ENCODE measurements around the gene FBLN2.
"Not testable (repeated sequence)": the region's sequence is repeated elsewhere in the genome, so short reads cannot be mapped to it uniquely, and the experiment has no call there.

The FBLN2 gene

GRCh38 chr3:13513913-13514517 lies 34.9 kb upstream of the FBLN2 start:
- H3K4me3 ChIP-seq (ENCODE audit: low read depth, low read length): no peak overlapping the region

- no peak overlapping the region for H3K4me3 ChIP-seq (ENCODE audit: low read depth, low read length)
Observed at GRCh38 chr3:13514639-13515435, 34.1 kb upstream of the FBLN2 start.

GRCh38 chr3:13515786-13516759 lies 32.9 kb upstream of the FBLN2 start:
- H3K4me3 ChIP-seq (ENCODE audit: low read depth, low read length): no peak overlapping the region

GRCh38 chr3:13516760-13517135 lies 32.2 kb upstream of the FBLN2 start:
- H3K4me3 ChIP-seq (ENCODE audit: low read depth, low read length): no peak overlapping the region

GRCh38 chr3:13517253-13517977 lies 31.5 kb upstream of the FBLN2 start:
- no peak overlapping the region for H3K4me3 ChIP-seq (ENCODE audit: low read depth, low read length)

- H3K4me3 ChIP-seq (ENCODE audit: low read depth, low read length): no peak overlapping the region
Observed at GRCh38 chr3:13518516-13518953, 30.4 kb upstream of the FBLN2 start.

GRCh38 chr3:13519006-13519791 lies 29.7 kb upstream of the FBLN2 start:
- H3K4me3 ChIP-seq (ENCODE audit: low read depth, low read length): no peak overlapping the region

- no peak overlapping the region for H3K4me3 ChIP-seq (ENCODE audit: low read depth, low read length)
Observed at GRCh38 chr3:13520326-13520880, 28.5 kb upstream of the FBLN2 start.

GRCh38 chr3:13521309-13521708 lies 27.6 kb upstream of the FBLN2 start:
- H3K4me3 ChIP-seq (ENCODE audit: low read depth, low read length): no peak overlapping the region

GRCh38 chr3:13521749-13522148 lies 27.2 kb upstream of the FBLN2 start:
- H3K4me3 ChIP-seq (ENCODE audit: low read depth, low read length): not testable (repeated sequence)

GRCh38 chr3:13522236-13522635 lies 26.7 kb upstream of the FBLN2 start:
- no peak overlapping the region for H3K4me3 ChIP-seq (ENCODE audit: low read depth, low read length)

GRCh38 chr3:13524979-13525669 lies 23.8 kb upstream of the FBLN2 start:
- H3K4me3 ChIP-seq (ENCODE audit: low read depth, low read length): no peak overlapping the region

GRCh38 chr3:13525827-13526625 lies 22.9 kb upstream of the FBLN2 start:
- no peak overlapping the region for H3K4me3 ChIP-seq (ENCODE audit: low read depth, low read length)

- H3K4me3 ChIP-seq (ENCODE audit: low read depth, low read length): no peak overlapping the region
Observed at GRCh38 chr3:13526626-13526949, 22.3 kb upstream of the FBLN2 start.

GRCh38 chr3:13528217-13528867 lies 20.6 kb upstream of the FBLN2 start:
- no peak overlapping the region for H3K4me3 ChIP-seq (ENCODE audit: low read depth, low read length)

GRCh38 chr3:13529196-13530112 lies 19.5 kb upstream of the FBLN2 start:
- no peak overlapping the region for H3K4me3 ChIP-seq (ENCODE audit: low read depth, low read length)

All from iPS-11a (cell line).